ACHN (cell line): ENCODE data around the gene FGF11.

Experiments
- DNase-seq: peaks from one replicate; pipeline ENCODE4 v3.0.0-alpha.2; 2015
- in situ Hi-C: cut with HindIII; loops from 2 replicates; pipeline ENCODE4 v1.10.0; 2017; ENCODE audit warnings: low sequenced_read_pairs, low pct_ligation_motif_present, low pct_unique_long_range_greater_than_20kb

Gene FGF11

GRCh38 chr17:7439462-7440112 lies at the start of gene FGF11:
TSS of gene FGF11 (plus strand) at chr17:7439512. CDS start at chr17:7439621, 109 bp downstream.
- peak; percentile 12 for DNase-seq
- in situ Hi-C loops = no loop called here

DNA sequence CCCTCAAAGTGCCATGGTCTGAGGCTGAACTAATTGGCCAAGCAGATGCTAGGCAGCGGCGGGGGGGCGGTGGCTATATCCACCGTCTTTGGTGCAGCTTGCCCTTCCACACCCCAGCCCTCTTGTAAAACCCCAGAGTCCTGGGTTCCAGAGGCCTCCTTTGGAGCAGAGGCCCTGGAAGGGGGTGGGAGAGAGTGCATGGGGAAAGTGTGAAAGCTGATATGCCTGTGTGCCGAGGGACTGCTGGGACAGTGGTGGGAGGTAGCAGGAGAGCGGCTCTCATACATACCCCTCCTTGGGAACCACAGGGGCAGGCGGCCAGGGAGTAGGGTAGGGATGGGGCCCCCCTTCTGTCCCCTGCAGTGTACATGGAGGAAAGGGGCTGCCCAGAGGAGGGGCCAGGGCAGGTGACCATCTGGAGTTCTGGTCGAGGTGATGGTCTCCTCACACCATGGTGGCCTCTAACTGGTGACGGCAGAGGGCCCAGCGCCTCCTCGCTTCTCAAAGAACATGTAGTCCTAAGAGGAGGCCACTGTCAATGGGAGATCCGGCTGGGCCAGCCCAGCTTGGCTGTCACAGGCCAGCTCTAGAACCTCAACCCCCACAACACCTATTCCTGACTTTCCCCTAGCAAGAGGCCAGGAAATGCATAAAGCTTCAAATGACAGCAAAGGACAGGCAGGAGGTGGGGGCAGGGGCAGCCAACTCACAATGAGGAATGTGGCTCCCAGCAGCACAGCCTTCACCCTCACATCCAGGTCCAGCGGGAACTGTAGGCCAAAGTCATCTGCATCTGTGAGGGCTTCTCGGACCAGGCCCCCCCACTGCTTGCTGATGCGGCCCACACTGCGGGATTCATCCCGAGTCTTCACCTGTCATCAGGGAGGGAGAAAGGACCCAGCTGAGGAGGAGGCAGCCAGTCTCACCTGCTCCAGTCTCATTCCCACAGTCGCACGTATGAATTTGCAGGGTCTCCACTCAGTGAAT lies 49.1 kb upstream of the FGF11 start:
- in situ Hi-C loops = no loop called here
- DNase-seq = no peak

- in situ Hi-C loops = no loop called here
- no peak for DNase-seq
These were observed 48.0 kb upstream of the FGF11 start for GRCh38 chr17:7391307-7391706.

DNA sequence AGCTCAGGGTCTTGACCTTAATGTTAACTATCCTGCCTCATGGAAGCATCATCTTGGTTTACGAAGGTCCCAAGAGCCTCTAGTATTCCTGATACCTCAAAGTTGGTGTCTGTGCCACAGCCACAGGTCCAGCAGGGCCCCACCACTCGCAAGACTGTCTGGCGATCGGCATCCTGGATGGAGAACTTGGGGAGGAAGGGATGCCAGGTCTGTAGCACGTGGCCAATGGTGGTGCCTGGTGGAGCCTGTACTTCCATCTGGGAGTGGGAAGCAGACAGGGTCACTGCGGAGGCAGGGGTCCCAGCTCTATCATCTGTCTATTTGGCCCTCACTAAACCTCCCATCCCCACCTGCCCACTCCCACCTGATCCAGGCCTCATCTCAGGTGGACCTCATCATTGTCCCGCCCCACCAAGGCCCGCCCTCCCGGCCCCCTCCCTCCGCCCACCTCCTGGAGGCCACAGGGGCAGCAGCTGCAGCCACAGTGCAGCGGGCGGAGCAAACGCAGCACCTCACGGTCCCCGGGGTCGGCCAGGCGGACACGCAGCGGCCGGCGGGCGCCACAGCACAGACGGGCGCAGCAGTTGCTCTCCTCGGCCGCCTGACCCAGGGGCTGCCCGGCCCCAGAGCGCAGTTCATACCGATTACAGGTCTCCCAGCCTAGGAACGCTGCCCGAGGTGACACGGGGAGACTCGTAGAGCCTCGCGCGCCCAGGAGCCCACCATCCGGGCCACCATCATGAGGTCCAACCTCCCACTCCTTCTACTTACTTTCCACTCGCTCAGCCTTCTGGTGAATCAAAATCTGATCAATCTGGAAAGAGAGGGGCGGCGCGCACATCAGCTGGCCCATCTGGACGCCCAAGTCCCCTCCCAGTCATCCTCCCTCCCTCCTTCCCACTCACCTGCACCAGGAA lies 46.4 kb upstream of the FGF11 start:
- no peak for DNase-seq
- in situ Hi-C loops = no loop called here

DNA sequence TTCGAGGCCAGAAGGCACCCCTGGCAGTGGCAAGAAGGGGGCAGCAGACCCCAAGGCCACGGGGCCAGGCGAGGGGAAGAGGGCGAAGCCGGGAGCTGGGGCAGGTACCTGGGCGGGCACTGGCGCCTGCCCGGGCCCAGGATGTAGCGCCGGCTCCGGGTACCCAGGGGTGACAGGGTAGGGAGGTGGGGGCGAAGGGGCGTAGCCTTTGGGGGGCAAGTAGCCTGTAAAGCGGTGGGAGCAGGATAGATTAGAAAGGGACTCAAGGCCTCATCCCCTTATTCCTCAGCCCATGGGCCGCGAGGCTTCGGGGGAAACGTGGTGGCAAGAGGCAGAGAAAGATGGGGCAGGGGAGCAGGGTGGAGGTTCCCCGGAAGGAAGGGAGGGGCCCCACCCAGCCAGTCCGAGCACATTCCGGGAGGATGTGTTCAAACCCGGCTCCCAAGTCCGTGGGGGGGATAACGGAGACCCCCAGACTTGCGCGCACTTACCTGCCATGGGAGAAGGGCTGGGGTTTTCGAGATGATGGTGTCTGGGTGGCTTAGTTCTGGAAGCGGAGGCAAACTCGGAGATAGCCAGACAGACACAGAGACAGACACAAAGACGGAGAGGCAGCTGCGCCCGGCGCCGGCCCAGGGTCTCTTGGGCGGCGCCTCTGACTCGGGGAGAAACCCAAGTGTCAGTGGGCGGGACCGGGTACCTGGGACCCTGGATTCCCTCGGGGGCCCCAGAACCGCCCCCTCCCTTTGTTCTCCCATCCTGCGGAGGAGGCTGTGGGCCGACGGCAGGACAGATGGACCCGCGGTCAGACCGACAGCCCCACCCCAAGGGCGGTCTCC lies 45.5 kb upstream of the FGF11 start:
- in situ Hi-C loops = no loop called here
- peak; percentile 26 for DNase-seq

GRCh38 chr17:7394452-7395191 lies 44.7 kb upstream of the FGF11 start, which contains the start of gene PLSCR3:
TSS of gene PLSCR3 (minus strand) at chr17:7394525. CDS start at chr17:7394110, 415 bp downstream.
- in situ Hi-C loops = no loop called here
- DNase-seq = peak; percentile 81

DNA sequence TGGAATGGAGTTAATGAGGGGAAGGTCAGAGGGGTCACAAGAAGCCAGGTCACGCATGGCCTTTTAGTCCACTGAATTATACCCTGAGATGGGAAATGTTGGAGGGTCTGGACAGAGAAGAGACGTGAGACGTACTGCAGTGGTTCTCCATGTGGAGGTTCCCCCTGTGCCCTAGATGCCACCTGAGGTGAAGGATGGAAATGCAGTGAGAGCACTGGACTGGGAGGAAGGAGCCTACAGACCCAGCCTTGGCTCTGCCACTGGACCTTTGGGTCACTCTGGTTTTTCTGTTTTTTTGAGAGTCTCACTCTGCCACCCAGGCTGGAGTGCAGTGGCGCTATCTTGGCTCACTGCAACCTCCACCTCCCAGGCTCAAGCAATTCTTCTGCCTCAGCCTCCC lies 43.2 kb upstream of the FGF11 start:
- in situ Hi-C loops = no loop called here
- no peak for DNase-seq

DNA sequence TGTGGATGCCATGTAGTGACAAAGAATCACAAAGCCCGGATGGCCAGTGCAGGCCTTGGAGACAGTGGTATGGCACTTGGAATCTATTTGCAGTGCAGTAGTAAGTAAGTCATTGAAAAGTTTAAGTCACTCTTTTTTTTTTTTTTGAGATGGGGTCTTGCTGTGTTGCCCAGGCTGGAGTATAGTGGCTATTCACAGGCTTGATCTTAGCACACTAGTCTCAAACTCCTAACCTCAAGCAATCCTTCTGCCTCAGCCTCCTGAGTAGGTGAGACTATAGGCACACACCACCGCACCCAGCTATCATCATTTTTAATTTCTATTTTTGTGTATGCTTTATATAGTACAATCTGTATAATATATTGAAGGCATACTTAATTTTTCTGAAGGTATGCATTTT lies 40.7 kb upstream of the FGF11 start:
- DNase-seq = no peak
- in situ Hi-C loops = no loop called here

- no peak for DNase-seq
- in situ Hi-C loops = no loop called here
These were observed 36.1 kb upstream of the FGF11 start for GRCh38 chr17:7403043-7403726.

- DNase-seq = no peak
- in situ Hi-C loops = no loop called here
These were observed 35.7 kb upstream of the FGF11 start for GRCh38 chr17:7403727-7403976.

DNA sequence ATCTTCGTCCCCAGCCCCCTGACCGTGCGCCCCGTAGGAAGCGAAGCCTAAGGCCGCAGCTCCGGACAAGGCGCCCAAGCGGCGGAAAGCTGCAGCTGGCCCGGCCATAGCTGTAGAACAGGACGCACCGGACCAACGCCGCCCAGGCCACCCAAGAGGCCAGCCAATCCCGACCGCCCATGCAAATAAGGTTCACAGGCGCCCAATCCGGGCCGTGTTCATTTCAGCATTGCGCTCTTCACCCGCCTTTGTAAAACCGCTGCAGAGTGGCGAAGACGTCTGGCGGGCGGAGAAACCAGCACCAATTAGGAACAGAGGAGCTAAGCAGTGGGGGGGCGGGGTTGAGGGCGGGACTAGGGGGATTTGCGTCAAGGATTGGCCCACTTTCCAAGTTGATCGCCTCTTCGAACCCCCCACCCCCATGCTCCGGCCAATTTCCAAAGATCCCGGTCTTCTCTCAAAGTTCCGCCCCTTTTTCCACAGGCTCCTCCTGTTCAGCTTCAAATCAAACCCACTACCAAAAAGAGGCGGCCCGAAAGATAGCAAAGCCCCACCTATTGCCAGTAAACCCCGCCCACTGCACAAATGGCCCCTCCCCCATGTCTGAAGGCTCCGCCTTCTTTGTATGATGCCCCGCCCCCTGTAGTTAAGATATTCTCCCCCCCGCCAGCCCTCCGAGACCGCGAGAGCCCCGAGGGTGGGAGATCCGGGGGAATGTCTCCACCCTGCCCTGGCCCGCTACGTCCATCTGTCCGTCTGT lies 35.2 kb upstream of the FGF11 start, which contains the start of gene TMEM256:
TSS of gene TMEM256 (minus strand) at position 121 of the 760 bp plus-strand sequence. CDS start at position 108, 13 bp downstream.
- in situ Hi-C loops = no loop called here
- peak; percentile 100 for DNase-seq

GRCh38 chr17:7404737-7405349 lies 34.5 kb upstream of the FGF11 start:
- peak; percentile 45 for DNase-seq
- in situ Hi-C loops = no loop called here

DNA sequence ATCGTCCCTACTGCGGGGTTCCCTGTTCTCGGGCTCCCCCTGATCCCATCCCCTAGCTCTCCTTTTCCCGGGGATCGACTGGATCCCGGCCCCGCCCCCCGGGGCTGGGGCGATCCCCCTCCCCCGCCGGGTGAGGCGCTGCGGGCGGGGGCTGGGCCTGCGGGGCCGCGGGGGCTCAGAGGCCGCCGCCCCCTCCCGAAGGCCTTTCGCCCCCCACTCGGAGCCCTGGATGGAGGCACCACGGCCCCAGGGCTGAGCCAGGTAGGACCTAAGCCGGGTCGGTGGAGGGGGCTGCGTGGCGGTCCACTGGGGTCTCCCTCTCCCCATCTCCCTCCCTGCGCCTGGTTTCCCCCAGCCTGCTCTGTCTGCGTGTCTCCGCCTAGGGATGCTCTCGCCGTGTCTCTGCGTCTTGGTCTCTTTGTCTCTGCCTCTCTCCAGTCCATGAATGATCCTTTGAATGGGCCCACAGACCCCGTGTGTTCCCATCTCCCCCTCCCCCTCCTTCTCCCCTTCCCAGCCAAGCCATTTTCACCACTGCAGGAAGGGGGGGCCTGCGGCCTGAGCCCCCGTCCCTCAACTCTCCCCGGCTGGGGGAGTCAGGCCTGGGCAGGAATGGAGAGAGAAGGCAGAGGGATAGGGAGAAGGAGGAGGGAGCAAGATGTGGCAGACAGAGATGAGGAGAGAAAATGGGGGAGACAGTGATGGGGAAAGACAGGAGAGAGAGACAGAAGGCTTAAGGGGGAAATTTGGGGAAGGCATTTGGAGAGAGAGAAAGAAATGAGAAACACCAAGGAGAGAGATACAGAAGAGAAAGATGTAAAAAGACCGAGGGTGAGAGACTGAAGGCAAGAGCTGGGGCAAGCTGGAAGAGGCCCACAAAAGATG lies 33.7 kb upstream of the FGF11 start:
- in situ Hi-C loops = no loop called here
- DNase-seq = no peak

DNA sequence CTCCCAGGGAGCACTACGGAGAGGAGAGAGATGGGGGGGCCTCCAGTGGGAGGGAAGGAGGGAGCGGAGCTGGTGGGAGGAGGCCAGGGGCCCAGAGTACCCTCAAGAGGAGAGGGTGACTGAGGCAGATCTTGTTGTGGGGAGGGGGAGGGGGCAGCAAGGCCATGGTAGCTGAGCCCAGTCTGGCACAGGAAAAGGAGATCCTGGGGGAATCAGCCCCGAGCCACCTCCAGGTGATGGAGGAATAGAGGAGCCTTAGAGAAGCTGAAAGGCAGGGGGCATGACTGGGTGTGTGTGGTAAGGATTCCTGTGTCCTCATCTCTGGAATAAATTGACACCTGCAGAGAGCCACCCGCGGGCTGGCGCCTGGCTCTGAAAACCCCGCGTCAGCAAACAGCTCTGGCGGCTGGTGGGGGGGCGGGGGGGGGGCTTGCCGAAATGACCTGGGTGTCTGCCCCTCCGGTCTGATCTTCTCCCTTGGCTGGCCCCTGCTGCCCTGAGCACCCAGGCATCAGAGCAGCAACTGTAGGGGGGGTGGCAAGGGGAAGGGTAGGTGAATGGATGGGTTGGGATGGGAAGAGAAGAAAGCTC lies 33.0 kb upstream of the FGF11 start:
- in situ Hi-C loops = no loop called here
- DNase-seq = no peak

- no peak for DNase-seq
- in situ Hi-C loops = no loop called here
These were observed 32.2 kb upstream of the FGF11 start for GRCh38 chr17:7407082-7407481.
